Measurements from ENCODE around the gene RNASE8. TPM values are rescaled to one million over a fixed set of nuclear protein-coding genes. Genes with fewer than 3 reads are reported as not detected.

Gene RNASE8
- total and polyA plus RNA-seq, 2 of the 8 experiments (the other 6 are each of a cell fraction or from before 2014, with no cell fraction given): not detected

DNA sequence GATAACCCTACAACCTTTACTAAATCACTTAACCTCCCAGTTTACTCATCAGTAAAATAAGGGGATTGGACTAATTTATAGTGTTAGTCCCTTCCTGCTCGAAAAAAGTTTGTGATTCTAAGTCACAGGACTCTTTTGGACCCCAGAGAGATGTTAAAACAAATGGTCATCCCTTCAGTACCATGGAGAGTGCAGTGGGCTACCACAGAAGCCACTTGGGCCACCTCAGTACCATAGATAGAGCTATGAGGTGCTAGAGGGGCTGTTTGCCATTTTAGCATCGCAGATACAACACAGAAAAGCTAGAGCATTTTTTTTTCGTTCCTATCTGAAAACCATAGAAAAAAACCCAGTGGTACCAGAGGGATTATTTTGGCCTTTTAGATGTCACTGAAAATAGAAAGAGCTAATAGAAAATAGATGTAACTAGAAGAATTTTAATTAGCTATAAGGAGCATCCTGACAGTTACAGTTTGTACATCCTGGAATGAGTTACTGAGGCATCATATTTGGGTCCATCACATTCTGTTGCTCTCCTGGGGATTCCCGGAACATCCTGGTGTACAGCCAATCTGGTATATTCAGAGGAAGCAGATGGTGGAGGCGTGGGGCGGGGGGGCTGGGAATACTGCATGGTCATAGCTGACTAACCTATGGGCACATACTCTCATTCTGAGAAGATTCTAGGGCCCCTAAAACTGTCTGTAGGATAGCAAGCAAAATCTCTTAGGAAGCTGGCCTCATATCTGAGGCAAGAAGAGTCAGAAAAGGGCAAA, 38.0 kb downstream of the RNASE8 start (continued):
- TF ChIP-seq EGR1 (IDR thresholded peaks at IDR 0.05; ENCODE audit: borderline replicate concordance, low read depth, low read length) (peak; percentile 71; the same call in 1 of the 2 replicates), ZNF274 (IDR thresholded peaks at IDR 0.05; ENCODE audit: borderline replicate concordance, extremely low read depth, low read length) (no peak), CHD2 (IDR thresholded peaks at IDR 0.05; ENCODE audit: low read length) (no peak), BRCA1 (IDR thresholded peaks at IDR 0.05; ENCODE audit: low read depth, low read length) (no peak), BACH1 (IDR thresholded peaks at IDR 0.05; ENCODE audit: low read length) (no peak), RNF2 (IDR thresholded peaks at IDR 0.05; ENCODE audit: borderline replicate concordance, low read depth, low read length, missing control alignments, poor library complexity, severe bottlenecking) (no peak), JUN (IDR thresholded peaks at IDR 0.05; ENCODE audit: low read depth, low read length) (no peak), SIN3A (conservative IDR thresholded peaks at IDR 0.05 in 1 of 2, IDR thresholded peaks at IDR 0.05 in 1 of 2; ENCODE audit: low read depth in 1 of 2, low read length in 2 of 2) (peak; percentile 97 to 98), TAF1 (IDR thresholded peaks at IDR 0.05; ENCODE audit: low read depth, low read length) (no peak), EP300 (IDR thresholded peaks at IDR 0.05; ENCODE audit: borderline replicate concordance in 1 of 2, low read depth in 2 of 2, low read length in 2 of 2) (no peak)
- TF ChIP-seq, protein P1, sequence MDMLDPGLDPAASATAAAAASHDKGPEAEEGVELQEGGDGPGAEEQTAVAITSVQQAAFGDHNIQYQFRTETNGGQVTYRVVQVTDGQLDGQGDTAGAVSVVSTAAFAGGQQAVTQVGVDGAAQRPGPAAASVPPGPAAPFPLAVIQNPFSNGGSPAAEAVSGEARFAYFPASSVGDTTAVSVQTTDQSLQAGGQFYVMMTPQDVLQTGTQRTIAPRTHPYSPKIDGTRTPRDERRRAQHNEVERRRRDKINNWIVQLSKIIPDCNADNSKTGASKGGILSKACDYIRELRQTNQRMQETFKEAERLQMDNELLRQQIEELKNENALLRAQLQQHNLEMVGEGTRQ (IDR thresholded peaks at IDR 0.05; ENCODE audit: low read length): no peak
